ENCODE results near the gene INTU.
A peak's percentile ranks its signal among the peaks of the same experiment; 100 is the strongest.

INTU gene

DNA sequence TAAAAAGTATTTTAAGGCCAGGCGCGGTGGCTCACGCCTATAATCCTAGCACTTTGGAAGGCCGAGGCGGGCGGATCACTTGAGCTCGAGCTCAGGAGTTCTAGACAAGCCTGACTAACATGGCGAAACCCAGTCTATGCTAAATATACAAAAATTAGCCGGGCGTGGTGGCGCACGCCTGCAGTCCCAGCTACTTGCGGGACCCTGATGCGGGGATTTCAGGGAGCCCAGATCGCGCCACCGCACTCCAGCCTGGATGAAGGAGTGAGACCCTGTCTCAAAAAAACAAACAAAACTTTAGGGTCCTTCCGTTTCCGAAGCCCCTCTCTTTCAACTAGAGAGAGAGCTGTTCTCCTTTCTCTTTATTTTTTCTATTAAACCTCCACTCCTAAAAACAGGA lies 98.6 kb downstream of the INTU start:
- CTCF ChIA-PET = interaction anchor here (1.2 to 4.4 kb wide), 7 partner anchors 11 to 135 kb away, joined by 3 to 83 read pairs (median 7); no protein-coding TSS in a partner anchor

DNA sequence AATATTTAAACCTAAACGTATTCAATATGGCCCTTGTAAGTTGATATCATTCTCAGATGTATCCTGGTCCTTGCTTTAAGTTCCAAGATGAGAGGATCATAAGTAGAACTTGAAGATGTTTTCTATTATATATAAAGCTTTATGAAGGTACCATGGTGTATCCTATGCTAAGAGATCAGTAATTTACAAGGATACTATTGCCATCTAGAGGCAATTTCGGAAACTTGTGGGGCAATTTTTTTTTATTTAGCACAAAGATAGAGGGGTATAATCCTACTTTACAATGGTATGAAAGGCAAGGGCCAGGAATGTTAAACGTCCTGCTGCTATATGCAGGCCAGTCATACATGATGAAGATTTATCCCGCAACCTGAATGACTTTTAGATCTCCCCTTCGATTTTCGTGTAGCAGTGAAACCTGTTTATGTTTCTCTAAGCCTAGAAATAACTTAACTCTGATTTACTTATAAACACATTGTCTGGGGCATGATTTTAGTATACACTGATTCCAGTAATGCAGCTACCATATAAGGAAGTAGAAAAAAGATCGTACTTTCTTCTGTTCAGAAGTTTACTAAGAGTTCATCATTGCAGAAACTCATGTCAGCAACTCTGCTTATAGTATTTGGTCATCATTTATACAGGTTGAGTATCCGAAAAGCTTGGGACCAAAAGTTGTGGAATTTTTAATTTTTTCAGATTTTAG lies 100.0 kb downstream of the INTU start:
- H3K4me1 ChIP-seq (ENCODE audit: control insufficient read depth, insufficient read depth, low read length) = no peaks in the 10 kb centered on the region
- no peaks in the 10 kb centered on the region for H3K36me3 ChIP-seq (ENCODE audit: control insufficient read depth in 2 of 2, insufficient read depth in 1 of 2, low read length in 2 of 2)
- no peak overlapping the region for H3K4me3 ChIP-seq (ENCODE audit: low read depth, low read length)
- CTCF ChIA-PET = interaction anchor here (0.5 to 4.4 kb wide), 27 partner anchors 9 to 1383 kb away, joined by 3 to 83 read pairs (median 3); no protein-coding TSS in a partner anchor
- POLR2A ChIA-PET = interaction anchor here (0.5 to 1.5 kb wide), 2 partner anchors 49 to 109 kb away, joined by 4 read pairs; partner anchors contain the start of gene HSPA4L
- H3K27ac ChIP-seq (ENCODE audit: extremely low read depth, low read depth, low read length) = no peak overlapping the region
- no peaks in the 10 kb centered on the region for H3K9me3 ChIP-seq (ENCODE audit: control insufficient read depth, insufficient read depth, low read depth, low read length)
- TF ChIP-seq, protein P1, sequence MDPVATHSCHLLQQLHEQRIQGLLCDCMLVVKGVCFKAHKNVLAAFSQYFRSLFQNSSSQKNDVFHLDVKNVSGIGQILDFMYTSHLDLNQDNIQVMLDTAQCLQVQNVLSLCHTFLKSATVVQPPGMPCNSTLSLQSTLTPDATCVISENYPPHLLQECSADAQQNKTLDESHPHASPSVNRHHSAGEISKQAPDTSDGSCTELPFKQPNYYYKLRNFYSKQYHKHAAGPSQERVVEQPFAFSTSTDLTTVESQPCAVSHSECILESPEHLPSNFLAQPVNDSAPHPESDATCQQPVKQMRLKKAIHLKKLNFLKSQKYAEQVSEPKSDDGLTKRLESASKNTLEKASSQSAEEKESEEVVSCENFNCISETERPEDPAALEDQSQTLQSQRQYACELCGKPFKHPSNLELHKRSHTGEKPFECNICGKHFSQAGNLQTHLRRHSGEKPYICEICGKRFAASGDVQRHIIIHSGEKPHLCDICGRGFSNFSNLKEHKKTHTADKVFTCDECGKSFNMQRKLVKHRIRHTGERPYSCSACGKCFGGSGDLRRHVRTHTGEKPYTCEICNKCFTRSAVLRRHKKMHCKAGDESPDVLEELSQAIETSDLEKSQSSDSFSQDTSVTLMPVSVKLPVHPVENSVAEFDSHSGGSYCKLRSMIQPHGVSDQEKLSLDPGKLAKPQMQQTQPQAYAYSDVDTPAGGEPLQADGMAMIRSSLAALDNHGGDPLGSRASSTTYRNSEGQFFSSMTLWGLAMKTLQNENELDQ (tag by site-specific recombination; IDR thresholded peaks at IDR 0.05; ENCODE audit: low read depth) = no peak
- peak; percentile 83 for TF ChIP-seq ZNF530 (tag by site-specific recombination; IDR thresholded peaks at IDR 0.05; ENCODE audit: low read depth)
- TF ChIP-seq ZBTB17 (tag by site-specific recombination; IDR thresholded peaks at IDR 0.05) = no peak
- no peak for TF ChIP-seq ZNF341 (tag by site-specific recombination; IDR thresholded peaks at IDR 0.05; ENCODE audit: low read depth)
- TF ChIP-seq ZNF768 (tag by site-specific recombination; IDR thresholded peaks at IDR 0.05) = no peak
- TF ChIP-seq, protein P2, sequence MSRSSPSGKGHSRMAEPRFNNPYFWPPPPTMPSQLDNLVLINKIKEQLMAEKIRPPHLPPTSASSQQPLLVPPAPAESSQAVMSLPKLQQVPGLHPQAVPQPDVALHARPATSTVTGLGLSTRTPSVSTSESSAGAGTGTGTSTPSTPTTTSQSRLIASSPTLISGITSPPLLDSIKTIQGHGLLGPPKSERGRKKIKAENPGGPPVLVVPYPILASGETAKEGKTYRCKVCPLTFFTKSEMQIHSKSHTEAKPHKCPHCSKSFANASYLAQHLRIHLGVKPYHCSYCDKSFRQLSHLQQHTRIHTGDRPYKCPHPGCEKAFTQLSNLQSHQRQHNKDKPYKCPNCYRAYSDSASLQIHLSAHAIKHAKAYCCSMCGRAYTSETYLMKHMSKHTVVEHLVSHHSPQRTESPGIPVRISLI (tag by site-specific recombination; IDR thresholded peaks at IDR 0.05) = 0 out of 2 replicates have a peak, but pooled peaks have one; percentile 34
- TF ChIP-seq, protein P3, sequence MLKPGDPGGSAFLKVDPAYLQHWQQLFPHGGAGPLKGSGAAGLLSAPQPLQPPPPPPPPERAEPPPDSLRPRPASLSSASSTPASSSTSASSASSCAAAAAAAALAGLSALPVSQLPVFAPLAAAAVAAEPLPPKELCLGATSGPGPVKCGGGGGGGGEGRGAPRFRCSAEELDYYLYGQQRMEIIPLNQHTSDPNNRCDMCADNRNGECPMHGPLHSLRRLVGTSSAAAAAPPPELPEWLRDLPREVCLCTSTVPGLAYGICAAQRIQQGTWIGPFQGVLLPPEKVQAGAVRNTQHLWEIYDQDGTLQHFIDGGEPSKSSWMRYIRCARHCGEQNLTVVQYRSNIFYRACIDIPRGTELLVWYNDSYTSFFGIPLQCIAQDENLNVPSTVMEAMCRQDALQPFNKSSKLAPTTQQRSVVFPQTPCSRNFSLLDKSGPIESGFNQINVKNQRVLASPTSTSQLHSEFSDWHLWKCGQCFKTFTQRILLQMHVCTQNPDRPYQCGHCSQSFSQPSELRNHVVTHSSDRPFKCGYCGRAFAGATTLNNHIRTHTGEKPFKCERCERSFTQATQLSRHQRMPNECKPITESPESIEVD (tag by site-specific recombination; IDR thresholded peaks at IDR 0.05) = no peak
- no peak for TF ChIP-seq ZNF169 (tag by site-specific recombination; IDR thresholded peaks at IDR 0.05)
- no peak for TF ChIP-seq YY1 (tag by site-specific recombination; IDR thresholded peaks at IDR 0.05)
- TF ChIP-seq, protein P4, sequence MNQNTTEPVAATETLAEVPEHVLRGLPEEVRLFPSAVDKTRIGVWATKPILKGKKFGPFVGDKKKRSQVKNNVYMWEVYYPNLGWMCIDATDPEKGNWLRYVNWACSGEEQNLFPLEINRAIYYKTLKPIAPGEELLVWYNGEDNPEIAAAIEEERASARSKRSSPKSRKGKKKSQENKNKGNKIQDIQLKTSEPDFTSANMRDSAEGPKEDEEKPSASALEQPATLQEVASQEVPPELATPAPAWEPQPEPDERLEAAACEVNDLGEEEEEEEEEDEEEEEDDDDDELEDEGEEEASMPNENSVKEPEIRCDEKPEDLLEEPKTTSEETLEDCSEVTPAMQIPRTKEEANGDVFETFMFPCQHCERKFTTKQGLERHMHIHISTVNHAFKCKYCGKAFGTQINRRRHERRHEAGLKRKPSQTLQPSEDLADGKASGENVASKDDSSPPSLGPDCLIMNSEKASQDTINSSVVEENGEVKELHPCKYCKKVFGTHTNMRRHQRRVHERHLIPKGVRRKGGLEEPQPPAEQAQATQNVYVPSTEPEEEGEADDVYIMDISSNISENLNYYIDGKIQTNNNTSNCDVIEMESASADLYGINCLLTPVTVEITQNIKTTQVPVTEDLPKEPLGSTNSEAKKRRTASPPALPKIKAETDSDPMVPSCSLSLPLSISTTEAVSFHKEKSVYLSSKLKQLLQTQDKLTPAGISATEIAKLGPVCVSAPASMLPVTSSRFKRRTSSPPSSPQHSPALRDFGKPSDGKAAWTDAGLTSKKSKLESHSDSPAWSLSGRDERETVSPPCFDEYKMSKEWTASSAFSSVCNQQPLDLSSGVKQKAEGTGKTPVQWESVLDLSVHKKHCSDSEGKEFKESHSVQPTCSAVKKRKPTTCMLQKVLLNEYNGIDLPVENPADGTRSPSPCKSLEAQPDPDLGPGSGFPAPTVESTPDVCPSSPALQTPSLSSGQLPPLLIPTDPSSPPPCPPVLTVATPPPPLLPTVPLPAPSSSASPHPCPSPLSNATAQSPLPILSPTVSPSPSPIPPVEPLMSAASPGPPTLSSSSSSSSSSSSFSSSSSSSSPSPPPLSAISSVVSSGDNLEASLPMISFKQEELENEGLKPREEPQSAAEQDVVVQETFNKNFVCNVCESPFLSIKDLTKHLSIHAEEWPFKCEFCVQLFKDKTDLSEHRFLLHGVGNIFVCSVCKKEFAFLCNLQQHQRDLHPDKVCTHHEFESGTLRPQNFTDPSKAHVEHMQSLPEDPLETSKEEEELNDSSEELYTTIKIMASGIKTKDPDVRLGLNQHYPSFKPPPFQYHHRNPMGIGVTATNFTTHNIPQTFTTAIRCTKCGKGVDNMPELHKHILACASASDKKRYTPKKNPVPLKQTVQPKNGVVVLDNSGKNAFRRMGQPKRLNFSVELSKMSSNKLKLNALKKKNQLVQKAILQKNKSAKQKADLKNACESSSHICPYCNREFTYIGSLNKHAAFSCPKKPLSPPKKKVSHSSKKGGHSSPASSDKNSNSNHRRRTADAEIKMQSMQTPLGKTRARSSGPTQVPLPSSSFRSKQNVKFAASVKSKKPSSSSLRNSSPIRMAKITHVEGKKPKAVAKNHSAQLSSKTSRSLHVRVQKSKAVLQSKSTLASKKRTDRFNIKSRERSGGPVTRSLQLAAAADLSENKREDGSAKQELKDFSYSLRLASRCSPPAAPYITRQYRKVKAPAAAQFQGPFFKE (tag by site-specific recombination; IDR thresholded peaks at IDR 0.05; ENCODE audit: borderline replicate concordance) = no peak
- no peak for TF ChIP-seq RBAK (tag by site-specific recombination; IDR thresholded peaks at IDR 0.05)
- TF ChIP-seq ZNF707 (tag by site-specific recombination; IDR thresholded peaks at IDR 0.05) = no peak
- TF ChIP-seq, protein P5, sequence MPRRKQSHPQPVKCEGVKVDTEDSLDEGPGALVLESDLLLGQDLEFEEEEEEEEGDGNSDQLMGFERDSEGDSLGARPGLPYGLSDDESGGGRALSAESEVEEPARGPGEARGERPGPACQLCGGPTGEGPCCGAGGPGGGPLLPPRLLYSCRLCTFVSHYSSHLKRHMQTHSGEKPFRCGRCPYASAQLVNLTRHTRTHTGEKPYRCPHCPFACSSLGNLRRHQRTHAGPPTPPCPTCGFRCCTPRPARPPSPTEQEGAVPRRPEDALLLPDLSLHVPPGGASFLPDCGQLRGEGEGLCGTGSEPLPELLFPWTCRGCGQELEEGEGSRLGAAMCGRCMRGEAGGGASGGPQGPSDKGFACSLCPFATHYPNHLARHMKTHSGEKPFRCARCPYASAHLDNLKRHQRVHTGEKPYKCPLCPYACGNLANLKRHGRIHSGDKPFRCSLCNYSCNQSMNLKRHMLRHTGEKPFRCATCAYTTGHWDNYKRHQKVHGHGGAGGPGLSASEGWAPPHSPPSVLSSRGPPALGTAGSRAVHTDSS (tag by site-specific recombination; IDR thresholded peaks at IDR 0.05) = no peak
- peak; percentile 65 for TF ChIP-seq ZNF654 (tag by site-specific recombination; IDR thresholded peaks at IDR 0.05; ENCODE audit: low read depth)
- TF ChIP-seq ZNF596 (tag by site-specific recombination; IDR thresholded peaks at IDR 0.05) = no peak

More for the DNA sequence above, 98.6 kb downstream of the INTU start:
- POLR2A ChIA-PET = no interaction called here
- H3K4me3 ChIP-seq (ENCODE audit: low read depth, low read length) = no peak overlapping the region
- no peaks in the 10 kb centered on the region for H3K36me3 ChIP-seq (ENCODE audit: control insufficient read depth in 2 of 2, insufficient read depth in 1 of 2, low read length in 2 of 2)
- H3K9me3 ChIP-seq (ENCODE audit: control insufficient read depth, insufficient read depth, low read depth, low read length) = no peaks in the 10 kb centered on the region
- TF ChIP-seq ZNF324 (tag by site-specific recombination; IDR thresholded peaks at IDR 0.05) = no peak
- no peak overlapping the region for H3K27ac ChIP-seq (ENCODE audit: extremely low read depth, low read depth, low read length)
- H3K4me1 ChIP-seq (ENCODE audit: control insufficient read depth, insufficient read depth, low read length) = no peaks in the 10 kb centered on the region

Measured in HEK293 (cell line).